HG02884 (cell line): ENCODE results near the gene OR6Y1.

Experiments used
- ATAC-seq: cut with Tn5 transposase; IDR thresholded peaks from one replicate; pipeline ENCODE4 v1.9.1; 2021; ENCODE audit warnings: mild to moderate bottlenecking, moderate library complexity; ENCODE audit not compliant: unreplicated experiment

The OR6Y1 gene

GRCh38 chr1:158554352-158554751 is at the start of gene OR6Y1:
OR6Y1 (minus strand) TSS chr1:158554405; CDS start chr1:158548105, 6,300 bp downstream.
- no peak for ATAC-seq

- ATAC-seq: no peak
Measured at GRCh38 chr1:158600735-158601134, 46.5 kb upstream of the OR6Y1 start.

GRCh38 chr1:158586942-158587341 is 32.7 kb upstream of the OR6Y1 start:
- ATAC-seq: no peak

GRCh38 chr1:158583962-158584361 is 29.8 kb upstream of the OR6Y1 start:
- ATAC-seq: no peak

- no peak for ATAC-seq
Measured at GRCh38 chr1:158579733-158580132, 25.5 kb upstream of the OR6Y1 start, which contains the start of gene OR10X1. OR10X1 (minus strand) TSS chr1:158579899; CDS start chr1:158579899, 0 bp downstream.

GRCh38 chr1:158577561-158577960 is 23.4 kb upstream of the OR6Y1 start:
- ATAC-seq: no peak

GRCh38 chr1:158572226-158572625 is 18.0 kb upstream of the OR6Y1 start:
- no peak for ATAC-seq

- ATAC-seq: no peak
Measured at GRCh38 chr1:158570480-158570879, 16.3 kb upstream of the OR6Y1 start, which contains the start of gene OR6P1. OR6P1 (minus strand) TSS chr1:158570580; CDS start chr1:158563604, 6,976 bp downstream.

GRCh38 chr1:158564608-158565007 is 10.4 kb upstream of the OR6Y1 start:
- ATAC-seq: no peak

- ATAC-seq: no peak
Measured at GRCh38 chr1:158563853-158564252, 9.6 kb upstream of the OR6Y1 start.

GRCh38 chr1:158559696-158560095 is 5.5 kb upstream of the OR6Y1 start:
- ATAC-seq: no peak

- ATAC-seq: no peak
Measured at GRCh38 chr1:158552296-158552695, 1.9 kb downstream of the OR6Y1 start.

GRCh38 chr1:158547533-158547932 is 6.7 kb downstream of the OR6Y1 start:
- no peak for ATAC-seq

- ATAC-seq: no peak
Measured at GRCh38 chr1:158537609-158538008, 16.6 kb downstream of the OR6Y1 start.

- no peak for ATAC-seq
Measured at GRCh38 chr1:158534496-158534895, 19.7 kb downstream of the OR6Y1 start.

- ATAC-seq: no peak
Measured at GRCh38 chr1:158527190-158527815, 26.9 kb downstream of the OR6Y1 start.

- no peak for ATAC-seq
Measured at GRCh38 chr1:158521666-158522058, 32.5 kb downstream of the OR6Y1 start.

- no peak for ATAC-seq
Measured at GRCh38 chr1:158520955-158521665, 33.1 kb downstream of the OR6Y1 start.

GRCh38 chr1:158520021-158520420 is 34.2 kb downstream of the OR6Y1 start:
- ATAC-seq: no peak

GRCh38 chr1:158516966-158517365 is 37.2 kb downstream of the OR6Y1 start:
- no peak for ATAC-seq

GRCh38 chr1:158509471-158510156 is 44.6 kb downstream of the OR6Y1 start:
- ATAC-seq: no peak

- no peak for ATAC-seq
Measured at GRCh38 chr1:158507511-158507910, 46.7 kb downstream of the OR6Y1 start.
